ENCODE measurements around the gene ANKS1B.
"Not testable (repeated sequence)": the region's sequence is repeated elsewhere in the genome, so short reads cannot be mapped to it uniquely, and the experiment has no call there.

The ANKS1B gene

DNA sequence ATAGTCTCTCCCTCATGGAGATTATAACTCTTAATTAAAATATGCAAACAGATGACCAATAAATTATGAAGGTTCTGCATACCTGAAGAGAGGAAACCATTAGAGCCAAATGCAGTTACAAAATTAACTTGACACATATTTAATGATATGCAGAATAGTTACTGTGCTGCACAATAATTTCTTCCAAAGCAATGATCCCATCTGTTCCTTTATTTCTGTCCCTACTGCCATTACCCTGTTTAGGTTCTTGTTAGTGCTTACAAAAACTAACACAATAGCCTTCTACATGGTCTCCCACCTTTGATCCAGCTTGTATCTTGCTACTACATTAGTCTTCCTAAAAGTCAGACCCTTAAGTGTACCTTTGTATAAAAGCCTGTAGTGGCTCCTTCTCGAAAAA, 928.5 kb downstream of the ANKS1B start:
- no peak for DNase-seq (ENCODE audit: low read depth)

GRCh38 chr12:99055299-99055698, 929.4 kb downstream of the ANKS1B start:
- DNase-seq (ENCODE audit: low read depth): no peak

DNA sequence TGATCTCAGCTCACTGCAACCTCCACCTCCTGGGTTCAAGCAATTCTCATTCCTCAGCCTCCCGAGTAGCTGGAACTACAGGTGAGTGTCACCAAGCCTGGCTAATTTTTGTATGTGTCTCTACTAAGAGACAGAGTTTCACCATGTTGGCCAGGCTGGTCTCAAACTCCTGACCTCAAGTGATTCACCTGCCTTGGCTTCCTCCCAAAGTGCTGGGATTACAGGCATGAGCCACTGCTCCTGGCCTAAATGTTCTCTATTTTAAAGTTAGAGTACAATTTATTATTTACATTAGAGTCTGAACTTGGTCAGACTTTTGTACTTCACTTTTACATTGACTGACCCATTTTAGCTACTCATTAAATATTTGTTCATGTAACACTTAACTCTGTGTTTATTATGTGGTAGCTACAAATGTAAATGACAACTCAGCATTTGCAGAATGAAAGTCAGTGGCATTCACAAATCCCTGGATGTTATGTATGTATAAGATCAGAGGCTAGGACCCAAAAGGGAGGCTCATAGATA, 930.1 kb downstream of the ANKS1B start:
- no peak for DNase-seq (ENCODE audit: low read depth)

- DNase-seq (ENCODE audit: low read depth): no peak
Measured at GRCh38 chr12:99053616-99054362, 930.9 kb downstream of the ANKS1B start.

DNA sequence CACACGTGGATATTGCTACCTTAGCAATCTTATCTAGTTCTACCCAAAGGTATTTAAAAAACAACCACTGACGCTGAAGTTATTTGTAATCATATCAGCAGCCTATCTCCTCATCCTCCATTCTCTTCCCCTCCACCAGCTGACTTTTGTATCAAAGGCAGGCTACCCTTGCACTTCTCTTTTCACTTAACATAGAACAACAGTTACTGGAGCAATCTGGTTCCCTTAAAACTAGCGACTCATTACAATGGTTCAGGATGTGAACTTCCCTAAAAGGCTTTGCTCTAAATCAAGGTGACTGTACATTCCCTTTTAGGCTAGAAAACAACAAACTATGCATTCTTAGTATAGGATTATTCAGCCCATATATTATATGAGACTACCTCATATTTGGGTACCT, 935.0 kb downstream of the ANKS1B start:
- DNase-seq (ENCODE audit: low read depth): no peak

DNA sequence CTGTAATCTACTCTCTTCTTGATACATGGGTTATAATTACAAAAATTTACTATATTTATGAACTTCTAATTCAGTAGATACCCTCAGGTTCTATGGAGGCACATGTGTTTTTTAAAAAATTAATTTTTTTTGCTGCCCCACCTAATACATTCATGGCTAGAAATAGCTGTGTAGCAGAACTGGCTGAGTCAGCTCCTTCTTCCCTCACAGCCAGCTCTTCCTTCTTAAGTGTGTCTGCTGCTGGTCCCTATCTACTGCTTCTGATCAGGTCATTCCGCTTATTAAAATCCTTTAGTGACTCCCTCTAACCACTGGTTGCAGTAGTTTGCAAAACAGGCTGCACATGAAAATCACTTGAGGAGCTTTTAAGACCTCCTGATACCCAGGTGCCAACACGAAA, 939.6 kb downstream of the ANKS1B start:
- DNase-seq (ENCODE audit: low read depth): no peak

- DNase-seq (ENCODE audit: low read depth): no peak
Measured at GRCh38 chr12:99043319-99043914, 941.3 kb downstream of the ANKS1B start.

GRCh38 chr12:99042226-99042625, 942.5 kb downstream of the ANKS1B start:
- no peak for DNase-seq (ENCODE audit: low read depth)

- DNase-seq (ENCODE audit: low read depth): no peak
Measured at GRCh38 chr12:99039367-99040120, 945.2 kb downstream of the ANKS1B start.

GRCh38 chr12:99036566-99036965, 948.2 kb downstream of the ANKS1B start:
- no peak for DNase-seq (ENCODE audit: low read depth)

DNA sequence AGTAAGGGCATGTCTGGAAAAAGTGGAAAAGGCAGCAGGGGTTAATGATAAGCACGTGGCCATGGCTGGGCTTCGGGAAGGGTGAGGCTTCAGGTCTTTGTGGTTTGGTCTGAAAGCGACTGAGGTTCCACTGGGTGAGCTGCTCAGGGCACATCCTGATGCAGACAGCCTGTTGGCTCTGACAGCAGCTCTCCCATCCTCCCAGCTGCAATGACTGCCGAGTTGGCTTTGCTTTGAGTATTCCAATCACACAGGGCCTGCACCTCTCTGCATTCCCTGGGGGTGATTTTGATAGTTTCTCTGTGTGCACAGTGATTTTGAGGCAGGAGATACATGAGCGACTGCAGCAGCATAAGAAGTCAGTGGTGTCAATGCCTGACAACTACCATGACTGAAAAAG, 948.9 kb downstream of the ANKS1B start:
- DNase-seq (ENCODE audit: low read depth): no peak

DNA sequence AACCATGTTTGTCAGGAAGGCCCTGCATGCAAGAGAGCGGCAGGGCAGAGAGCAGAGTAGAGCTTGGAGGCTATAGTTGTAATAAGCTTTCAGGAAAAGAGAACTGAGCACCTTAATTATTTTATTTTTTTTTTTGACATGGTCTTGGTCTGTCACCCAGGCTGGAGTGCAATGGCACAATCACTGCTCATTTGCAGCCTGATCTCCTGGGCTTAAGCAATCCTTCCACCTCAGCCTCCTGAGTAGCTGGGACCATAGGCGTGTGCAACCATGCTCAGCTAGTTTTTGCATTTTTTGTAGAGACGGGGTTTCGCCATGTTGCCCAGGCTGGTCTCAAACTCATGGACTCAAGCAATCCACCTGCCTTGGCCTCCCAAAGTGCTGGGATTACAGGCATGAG, 950.5 kb downstream of the ANKS1B start:
- not testable (repeated sequence) for DNase-seq (ENCODE audit: low read depth)

GRCh38 chr12:99029511-99030271, 955.0 kb downstream of the ANKS1B start:
- no peak for DNase-seq (ENCODE audit: low read depth)

DNA sequence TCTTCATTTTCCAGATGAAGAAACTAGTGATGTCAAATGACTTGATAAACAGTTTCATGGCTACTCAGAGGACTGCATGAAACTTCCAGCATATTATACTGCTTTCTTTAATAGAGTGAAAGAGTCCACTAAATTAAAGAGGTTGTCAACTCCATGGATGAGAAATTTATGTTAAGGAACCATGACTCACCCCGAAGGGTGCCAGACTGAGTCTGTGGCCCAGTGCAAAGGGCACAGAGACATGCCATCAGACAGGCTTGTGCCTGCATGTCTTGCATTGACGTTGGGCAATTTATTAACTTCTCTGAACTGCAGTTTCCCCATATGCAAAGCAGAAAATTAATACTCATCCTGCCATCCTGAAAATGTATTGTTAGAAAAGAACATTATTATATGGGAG, 957.3 kb downstream of the ANKS1B start:
- no peak for DNase-seq (ENCODE audit: low read depth)

DNA sequence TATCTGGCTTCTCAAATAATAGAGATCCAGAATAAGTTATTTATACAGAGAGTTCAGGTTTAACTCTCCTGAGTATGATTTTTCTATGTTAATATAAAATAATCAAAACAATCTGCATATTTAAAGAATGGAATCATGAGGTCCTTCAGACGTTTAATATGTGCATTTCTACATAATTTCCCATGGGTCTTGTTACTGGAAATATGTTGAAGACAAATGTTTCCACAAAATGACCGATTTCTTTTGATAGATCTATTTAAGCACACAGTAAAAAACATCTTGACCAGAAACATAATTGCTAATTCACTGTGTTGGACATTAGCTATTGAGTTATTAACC, 957.7 kb downstream of the ANKS1B start:
- DNase-seq (ENCODE audit: low read depth): no peak

DNA sequence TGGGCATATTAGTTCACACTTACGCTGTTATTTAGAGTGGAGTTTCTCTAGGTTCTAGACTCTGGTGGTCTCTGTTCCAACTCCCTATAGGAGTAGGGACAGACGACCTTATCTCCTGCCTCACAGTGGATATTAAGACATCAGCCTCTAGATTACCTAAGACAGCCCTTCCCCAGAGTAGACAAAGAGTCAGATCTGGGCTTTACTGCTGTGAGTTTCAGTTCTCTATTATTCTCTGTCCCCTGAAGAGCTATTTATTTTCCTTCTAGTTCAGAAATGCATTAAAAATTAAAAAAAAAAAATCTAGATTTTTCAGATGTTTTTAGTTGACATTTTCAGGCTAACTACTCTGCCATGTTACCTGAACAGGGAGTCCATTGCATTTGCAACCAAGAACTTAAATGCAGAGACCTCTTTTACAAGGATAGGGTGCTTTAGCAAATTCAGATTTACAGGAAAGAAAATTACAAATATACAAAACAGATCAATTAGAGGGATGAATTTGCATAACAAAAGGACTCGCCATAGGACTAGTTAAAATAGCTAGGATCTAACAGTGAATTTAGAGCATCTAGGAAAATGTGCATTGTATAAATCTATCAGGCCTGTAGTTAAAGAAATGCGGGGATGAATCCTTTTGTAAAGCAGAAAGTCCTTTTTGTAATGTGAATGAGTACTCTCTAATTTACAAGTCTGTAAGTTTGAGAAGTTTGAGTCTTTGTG, 958.2 kb downstream of the ANKS1B start:
- no peak for DNase-seq (ENCODE audit: low read depth)

GRCh38 chr12:99024870-99025269, 959.9 kb downstream of the ANKS1B start:
- no peak for DNase-seq (ENCODE audit: low read depth)

DNA sequence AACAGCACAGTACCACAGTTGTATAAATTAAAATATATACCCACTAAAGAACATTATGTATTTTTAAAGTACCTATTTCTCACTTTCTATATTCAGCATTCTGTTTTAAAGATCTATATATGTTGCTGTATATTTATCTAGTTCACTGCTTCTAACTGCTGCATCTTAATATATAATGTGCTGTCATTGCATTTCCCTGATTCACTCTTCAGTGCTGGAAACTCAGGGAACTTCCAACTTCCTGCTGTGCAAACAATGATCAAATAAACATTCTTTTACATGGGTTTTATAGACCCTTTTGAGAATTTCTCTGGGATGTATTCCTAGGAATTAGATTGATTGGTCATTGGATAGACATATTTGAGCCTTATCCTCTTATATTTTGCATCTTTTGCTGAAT, 960.5 kb downstream of the ANKS1B start:
- DNase-seq (ENCODE audit: low read depth): no peak

DNA sequence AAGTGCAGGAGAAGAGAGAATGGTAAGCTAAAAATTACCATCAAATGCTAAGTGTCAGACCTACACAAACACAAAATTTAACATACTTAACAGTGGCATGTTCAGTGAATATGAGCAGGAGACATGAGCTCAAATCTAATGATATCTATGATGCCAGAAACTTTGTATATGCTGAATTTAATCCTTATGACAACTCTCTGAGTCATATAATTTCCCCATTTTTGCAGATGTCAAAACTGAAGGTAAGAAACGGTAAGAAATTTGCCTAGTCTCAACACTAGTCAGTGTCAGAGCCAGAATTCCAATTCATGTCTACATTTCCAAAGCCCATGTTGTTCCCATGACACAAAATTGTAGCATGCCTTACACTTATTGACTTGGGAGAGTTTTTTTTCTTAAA, 963.9 kb downstream of the ANKS1B start:
- no peak for DNase-seq (ENCODE audit: low read depth)

DNA sequence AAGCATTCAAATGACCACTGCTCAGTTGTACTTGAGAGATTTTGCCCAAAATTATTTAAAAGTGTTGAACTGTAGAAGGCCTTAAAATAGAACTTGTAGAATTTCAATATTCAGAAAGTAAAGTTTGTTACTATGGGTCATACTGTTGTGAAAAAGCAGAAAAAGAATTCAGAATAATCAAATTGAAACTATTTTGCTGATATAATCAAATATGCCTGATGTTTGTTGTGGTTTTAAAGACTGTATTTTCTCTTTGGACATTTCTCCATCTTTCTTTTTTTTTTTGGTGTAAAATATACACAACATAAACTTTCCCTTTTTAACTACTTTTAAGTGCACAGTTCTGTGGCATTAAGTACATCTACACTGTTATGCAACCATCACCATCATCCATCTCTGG, 964.9 kb downstream of the ANKS1B start:
- DNase-seq (ENCODE audit: low read depth): no peak

- DNase-seq (ENCODE audit: low read depth): no peak
Measured at GRCh38 chr12:99017971-99018370, 966.8 kb downstream of the ANKS1B start.

All from stimulated activated CD8-positive, alpha-beta memory T cell treated with anti-CD3 and anti-CD28 coated beads, Interleukin-12 subunit alpha, Interleukin-12 subunit beta, amount 100 ng/mL, for 4 hours (primary cell).